GM20000 (cell line): Measurements from ENCODE around the gene SOS1.

Source experiments
- DNase-seq: peaks from one replicate; pipeline ENCODE4 v3.0.0; 2012; ENCODE audit warnings: low spot score
- TF ChIP-seq, protein P1 (sequence below): IDR thresholded peaks from 2 replicates; pipeline ENCODE4 v1.5.1; 2012; ENCODE audit warnings: mild to moderate bottlenecking, control low read depth; ENCODE audit errors: extremely low read depth, missing control alignments

Gene SOS1

DNA sequence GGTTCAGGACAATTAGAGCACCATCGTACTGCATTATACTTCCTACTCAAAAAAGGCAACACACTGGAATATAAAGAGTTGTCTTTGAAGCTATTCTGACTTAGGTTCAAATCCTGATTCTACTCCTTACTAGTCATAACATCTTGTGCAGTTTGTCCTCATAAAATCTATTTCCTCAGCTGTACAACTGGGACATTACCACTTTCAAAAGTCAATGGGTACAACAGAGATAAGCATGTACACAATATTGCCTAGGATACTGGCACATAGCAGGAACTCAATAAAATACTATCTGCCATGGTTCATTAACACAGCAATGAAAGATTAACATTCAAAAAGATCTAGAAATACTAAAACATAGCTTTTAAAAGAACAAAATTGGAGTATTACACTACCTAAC lies 11.3 kb downstream of the SOS1 start:
- TF ChIP-seq, protein P1, sequence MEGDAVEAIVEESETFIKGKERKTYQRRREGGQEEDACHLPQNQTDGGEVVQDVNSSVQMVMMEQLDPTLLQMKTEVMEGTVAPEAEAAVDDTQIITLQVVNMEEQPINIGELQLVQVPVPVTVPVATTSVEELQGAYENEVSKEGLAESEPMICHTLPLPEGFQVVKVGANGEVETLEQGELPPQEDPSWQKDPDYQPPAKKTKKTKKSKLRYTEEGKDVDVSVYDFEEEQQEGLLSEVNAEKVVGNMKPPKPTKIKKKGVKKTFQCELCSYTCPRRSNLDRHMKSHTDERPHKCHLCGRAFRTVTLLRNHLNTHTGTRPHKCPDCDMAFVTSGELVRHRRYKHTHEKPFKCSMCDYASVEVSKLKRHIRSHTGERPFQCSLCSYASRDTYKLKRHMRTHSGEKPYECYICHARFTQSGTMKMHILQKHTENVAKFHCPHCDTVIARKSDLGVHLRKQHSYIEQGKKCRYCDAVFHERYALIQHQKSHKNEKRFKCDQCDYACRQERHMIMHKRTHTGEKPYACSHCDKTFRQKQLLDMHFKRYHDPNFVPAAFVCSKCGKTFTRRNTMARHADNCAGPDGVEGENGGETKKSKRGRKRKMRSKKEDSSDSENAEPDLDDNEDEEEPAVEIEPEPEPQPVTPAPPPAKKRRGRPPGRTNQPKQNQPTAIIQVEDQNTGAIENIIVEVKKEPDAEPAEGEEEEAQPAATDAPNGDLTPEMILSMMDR = no peak
- no peak for DNase-seq

DNA sequence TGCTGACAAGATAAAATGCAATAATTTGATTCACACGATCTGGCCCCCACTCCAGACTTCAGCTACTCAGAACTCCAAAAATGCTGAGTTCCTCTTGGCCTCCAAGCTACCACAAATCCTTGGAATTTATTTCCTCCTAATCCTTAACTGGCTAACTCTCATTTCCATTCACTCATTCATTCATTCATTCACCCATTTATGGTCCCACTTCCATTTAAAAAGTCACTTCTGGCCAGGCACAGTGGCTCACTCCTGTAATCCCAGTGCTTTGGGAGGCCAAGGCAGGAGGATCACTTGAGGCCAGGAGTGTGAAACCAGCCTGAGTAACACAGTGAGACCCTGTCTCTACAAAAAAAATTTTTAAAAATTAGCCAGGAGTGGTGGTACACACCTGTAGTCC lies 12.5 kb downstream of the SOS1 start:
- TF ChIP-seq, protein P1 = no peak
- no peak for DNase-seq

DNA sequence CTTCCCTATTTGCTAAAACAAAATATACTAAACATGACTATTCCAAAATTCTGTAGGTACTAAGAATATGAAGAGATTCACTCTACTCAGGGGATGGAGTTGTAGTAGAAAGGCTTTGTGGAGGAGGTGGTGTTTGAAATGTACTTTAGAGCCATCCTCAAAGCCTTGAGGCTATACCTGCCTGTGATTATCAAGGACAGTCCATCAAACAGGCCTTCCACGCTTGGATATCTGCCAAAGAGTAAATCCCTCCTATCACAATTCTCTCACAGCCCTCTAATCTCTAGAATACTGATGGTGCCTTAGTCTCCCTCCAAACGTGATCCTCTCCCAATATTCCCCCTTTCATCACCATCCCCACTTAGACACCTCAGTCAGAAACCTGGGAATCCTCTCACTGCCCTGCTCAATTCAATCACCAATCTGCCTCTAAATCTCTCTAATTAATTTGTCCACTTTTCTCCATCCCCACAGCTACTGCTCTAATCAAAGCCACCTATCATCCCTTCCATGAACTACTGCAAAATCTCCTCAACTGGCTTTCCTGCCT lies 13.1 kb downstream of the SOS1 start:
- TF ChIP-seq, protein P1 = no peak
- no peak for DNase-seq

DNA sequence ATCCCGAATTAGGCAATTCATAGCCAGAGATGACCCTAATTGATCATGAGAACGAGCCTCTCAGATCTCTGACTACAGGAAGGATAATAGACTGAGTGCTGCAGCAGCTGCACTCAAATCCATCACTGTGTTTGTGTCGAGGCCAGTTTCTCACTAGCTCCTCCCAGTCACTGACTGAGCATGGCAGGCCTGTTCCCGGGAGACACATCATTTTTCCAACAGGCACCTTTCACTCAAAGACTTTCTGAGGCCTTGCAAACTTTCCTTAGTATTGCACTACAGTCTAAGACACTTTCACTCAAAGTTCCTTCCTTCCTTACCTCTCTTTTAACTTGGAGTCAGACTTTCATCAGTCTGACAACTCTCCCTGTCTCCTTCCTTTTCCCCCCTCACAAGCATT lies 13.7 kb downstream of the SOS1 start:
- DNase-seq = no peak
- TF ChIP-seq, protein P1 = no peak

DNA sequence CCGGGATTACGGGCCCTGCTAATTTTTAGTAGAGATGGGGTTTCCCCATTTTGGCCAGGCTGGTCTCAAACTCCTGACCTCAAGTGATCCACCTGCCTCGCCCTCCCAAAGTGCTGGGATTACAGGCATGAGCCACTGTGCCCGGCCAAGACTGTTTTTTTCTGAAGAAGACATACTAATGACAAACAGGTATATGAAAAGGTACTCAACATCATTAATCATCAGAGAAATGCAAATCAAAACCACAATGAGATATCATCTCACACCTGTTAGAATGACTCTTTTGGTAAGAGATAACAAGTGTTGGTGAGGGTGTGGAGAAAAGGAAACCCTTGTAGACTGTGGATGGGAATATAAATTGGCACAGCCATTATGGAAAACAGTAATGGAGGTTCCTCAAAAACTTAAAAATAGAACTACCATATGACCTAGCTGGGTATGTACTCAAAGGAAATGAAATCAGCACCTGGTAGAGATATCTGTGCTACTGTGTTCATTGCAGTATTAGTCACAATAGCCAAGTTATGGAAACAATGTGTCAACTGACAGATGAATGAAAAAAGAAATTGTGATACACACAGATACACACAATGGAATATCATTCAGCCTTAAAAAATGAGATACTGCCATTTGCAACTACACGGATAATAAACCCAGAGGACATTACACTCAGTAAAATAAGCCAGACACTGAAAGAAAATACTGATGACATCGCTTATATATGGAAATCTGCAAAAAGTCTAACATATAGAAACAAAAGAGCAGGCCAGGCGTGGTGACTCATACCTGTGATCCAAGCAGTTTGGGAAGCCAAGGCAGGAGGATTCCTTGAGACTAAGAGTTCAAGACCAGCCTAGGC lies 20.8 kb downstream of the SOS1 start:
- TF ChIP-seq, protein P1 = no peak
- no peak for DNase-seq

GRCh38 chr2:39099310-39099869 lies 21.5 kb downstream of the SOS1 start:
- DNase-seq = no peak
- TF ChIP-seq, protein P1 = no peak

- TF ChIP-seq, protein P1 = no peak
- DNase-seq = no peak
These were observed 25.2 kb downstream of the SOS1 start for GRCh38 chr2:39095624-39096023.
